ENCODE results near the gene TFB1M. TPM values are rescaled to one million over a fixed set of nuclear protein-coding genes. Genes with fewer than 3 reads are reported as not detected.
"Not testable (repeated sequence)": the region's sequence is repeated elsewhere in the genome, so short reads cannot be mapped to it uniquely, and the experiment has no call there.

Gene TFB1M
- 10 to 100 TPM; 16.0 to 18.8 (median 17.0) TPM for polyA plus RNA-seq (ENCODE audit: insufficient read length in 3 of 3)

DNA sequence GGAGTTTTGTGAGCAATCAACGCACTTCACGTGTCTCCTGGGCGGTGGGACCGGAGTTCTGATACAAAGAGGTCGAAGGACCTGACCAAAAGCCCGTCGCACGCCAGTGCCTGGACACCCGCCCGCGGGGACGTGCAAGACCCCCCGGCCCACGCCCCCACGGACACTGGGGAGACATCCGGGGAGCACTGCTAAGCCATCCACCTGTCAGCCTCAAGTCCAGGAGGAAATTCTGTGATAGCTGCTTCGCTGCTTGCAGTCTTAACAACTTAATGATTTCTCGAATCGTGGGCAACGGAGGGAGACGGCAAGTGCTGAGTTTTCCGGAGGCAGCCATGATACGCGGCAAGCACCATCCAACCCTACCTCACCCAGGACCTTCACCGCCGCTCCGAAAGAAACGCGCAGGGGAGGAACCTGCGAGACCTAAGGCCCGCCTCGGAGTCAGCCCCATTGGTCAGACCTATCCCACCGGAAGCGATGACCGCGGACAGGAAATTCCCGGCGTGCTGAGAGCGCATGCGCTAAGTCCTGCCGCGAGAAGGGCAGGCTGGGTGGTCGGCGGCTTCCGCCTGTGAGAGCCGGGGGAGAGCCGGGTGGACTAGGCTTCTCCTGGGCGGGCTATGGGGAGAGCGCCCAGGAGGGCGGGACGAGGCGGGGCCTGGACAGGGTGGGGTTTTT, at the start of gene TFB1M:
TSS of gene TFB1M (minus strand) at position 393 of the 681 bp plus-strand sequence. CDS start at position 337, 56 bp downstream.
- DNase-seq (ENCODE audit: low read depth in 3 of 3, low spot score in 2 of 3), result peak; percentile 93 to 98 (median 95)

DNA sequence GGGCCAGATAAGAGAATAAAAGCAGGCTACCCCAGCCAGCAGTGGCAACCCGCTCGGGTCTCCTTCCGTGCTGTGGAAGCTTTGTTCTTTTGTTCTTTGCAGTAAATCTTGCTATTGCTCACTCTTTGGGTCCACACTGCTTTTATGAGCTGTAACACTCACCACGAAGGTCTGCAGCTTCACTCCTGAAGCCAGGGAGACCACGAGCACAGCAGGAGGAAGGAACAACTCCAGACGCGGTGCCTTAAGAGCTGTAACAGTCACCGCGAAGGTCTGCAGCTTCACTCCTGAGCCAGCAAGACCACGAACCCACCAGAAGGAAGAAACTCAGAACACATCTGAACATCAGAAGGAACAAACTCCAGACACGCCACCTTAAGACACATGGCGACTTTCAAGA, 49.7 kb upstream of the TFB1M start:
- not testable (repeated sequence) for DNase-seq (ENCODE audit: low read depth in 3 of 3, low spot score in 2 of 3)

DNA sequence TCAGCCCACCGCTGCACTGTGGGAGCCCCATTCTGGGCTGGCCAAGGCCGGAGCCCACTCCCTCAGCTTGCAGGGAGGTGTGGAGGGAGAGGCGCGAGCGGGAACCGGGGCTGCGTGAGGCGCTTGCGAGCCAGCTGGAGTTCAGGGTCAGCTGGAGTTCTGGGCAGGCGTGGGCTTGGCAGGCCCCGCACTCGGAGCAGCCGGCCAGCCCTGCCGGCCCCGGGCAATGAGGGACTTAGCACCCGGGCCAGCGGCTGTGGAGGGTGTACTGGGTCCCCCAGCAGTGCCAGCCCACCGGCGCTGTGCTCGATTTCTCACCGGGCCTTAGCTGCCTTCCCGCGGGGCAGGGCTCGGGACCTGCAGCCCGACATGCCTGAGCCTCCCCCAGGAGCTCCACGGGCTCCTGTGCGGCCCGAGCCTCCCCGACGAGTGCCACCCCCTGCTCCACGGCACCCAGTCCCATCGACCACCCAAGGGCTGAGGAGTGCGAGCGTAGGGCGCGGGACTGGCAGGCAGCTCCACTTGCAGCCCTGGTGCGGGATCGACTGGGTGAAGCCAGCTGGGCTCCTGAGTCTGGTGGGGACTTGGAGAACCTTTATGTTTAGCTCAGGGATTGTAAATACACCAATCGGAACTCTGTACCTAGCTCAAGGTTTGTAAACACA, 48.8 kb upstream of the TFB1M start:
- DNase-seq (ENCODE audit: low read depth in 3 of 3, low spot score in 2 of 3), result not testable (repeated sequence)

DNA sequence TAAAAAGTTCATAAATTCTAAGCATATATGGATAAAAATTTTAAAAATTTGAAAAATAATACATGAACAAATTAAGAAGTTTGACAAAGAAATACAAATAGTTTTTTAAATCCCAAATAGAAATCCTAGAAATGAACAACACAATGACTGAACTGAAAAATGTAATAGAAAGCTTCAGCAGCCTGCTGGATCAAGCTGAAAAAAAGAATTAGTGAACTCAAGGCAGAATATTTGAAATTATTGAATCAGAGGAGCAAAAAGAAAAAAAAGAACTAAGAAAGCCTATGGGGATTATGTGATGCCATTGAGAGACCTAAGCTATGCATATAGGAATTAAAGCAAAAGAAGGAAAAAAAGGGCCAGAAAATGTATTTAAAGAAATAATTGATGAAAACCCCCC, 39.9 kb upstream of the TFB1M start:
- DNase-seq (ENCODE audit: low read depth in 3 of 3, low spot score in 2 of 3), result no peak

DNA sequence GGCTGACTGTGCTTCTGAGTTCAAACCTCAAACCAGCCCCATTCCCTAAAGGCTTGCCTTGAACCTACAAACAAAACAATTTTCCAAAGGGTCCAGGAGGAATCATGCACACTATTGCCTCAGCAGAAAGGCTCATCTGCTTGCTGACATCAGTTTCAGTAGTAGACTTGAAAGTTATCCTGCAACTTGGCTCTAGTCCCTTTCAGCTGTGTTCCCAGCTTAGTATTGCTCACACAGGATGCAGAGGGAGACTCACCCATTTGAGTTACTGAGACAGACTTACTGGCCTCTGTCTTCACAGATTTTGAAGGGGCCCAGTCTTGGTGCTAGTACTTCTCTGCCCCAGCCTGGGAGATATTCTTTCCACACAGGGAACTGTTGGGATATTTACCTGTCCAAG, 38.5 kb upstream of the TFB1M start:
- DNase-seq (ENCODE audit: low read depth in 3 of 3, low spot score in 2 of 3), result no peak

DNA sequence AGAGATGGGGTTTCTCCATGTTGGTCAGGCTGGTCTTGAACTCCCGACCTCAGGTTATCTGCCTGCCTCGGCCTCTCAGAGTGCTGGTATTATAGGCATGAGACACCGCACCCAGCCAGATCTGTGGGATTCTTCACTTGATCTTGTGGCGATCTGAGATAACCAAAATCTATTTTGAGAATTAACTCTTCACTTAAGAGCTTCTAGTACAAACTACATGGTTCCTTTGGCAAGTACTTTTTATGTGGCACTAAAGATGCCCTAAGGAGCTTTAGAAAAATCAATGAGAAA, 37.8 kb upstream of the TFB1M start:
- no peak for DNase-seq (ENCODE audit: low read depth in 3 of 3, low spot score in 2 of 3)

DNA sequence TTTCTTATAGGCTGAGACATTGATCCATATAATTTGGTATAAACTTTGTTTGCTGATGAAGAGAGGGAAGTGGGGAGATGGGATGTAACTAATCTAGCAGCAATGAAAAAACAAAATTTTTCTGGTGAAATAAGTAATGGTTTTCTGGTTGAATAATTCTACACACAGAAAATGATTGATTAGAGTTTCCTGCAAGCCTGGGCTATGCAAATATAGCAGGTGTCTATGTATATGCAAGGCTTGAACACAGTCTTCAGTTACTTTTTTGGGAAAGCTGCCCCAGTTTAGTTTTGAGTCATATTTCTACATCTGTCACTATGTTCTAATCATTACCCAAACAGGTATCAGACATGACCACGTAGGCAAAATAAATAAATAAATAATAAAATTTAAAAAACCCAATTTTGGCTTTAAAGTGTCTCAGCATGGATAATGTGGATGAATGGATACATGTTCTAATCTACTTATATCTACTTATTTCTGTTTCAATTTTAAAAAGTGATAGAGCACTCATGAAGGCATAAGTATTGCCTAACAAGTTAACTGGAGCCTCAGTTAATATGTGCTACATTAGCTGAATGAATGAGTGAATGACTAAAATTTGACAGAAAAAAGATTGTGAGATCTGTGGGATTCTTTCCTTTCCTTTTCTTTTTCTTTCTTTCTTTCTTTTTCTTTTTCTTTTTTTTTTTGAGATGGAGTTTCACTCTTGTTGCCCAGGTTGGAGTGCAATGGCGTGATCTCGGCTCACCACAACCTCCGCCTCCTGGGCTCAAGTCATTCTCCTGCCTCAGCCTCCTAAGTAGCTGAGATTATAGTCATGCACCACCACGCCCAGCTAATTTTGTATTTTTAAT, 37.2 kb upstream of the TFB1M start:
- no peak for DNase-seq (ENCODE audit: low read depth in 3 of 3, low spot score in 2 of 3)

DNA sequence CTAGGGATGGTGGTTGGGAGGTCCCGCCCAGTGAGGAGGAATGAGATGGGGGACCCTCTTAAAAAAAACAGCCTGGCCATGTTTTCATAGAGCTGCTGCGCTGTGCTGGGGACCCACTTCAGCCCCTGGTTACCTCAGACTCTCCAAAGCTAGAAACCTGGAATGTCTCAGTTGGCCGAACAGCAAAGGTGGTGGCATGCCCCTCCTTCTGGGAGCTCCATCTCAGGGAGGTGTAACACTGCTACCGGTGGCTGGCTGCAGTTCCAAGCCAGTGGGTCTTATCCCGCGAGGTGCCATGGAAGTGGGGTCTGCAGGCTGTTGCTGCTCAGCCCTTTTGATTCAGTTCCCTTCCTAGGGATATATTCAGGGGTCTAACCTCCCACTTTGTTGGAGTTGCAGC, 35.7 kb upstream of the TFB1M start:
- DNase-seq (ENCODE audit: low read depth in 3 of 3, low spot score in 2 of 3), result no peak

DNA sequence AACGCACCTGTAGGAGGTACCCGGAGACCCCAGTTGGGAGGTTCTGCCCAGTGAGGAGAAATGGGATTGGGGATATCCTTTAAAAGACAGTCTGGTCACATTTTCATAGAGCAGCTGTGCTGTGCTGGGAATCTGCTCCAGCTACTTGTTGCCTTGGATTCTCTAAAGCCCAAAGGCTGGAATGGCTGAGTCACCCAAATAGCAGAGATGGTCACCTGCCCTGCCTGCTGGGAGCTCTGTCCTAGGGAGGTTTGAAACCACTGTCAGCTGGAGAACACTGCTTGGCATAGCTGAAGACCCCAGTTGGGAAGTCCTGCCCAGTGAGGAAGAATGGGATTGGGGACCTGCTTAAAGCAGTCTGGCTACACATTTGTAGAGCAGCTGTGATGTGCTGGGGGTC, 34.8 kb upstream of the TFB1M start:
- no peak for DNase-seq (ENCODE audit: low read depth in 3 of 3, low spot score in 2 of 3)

DNA sequence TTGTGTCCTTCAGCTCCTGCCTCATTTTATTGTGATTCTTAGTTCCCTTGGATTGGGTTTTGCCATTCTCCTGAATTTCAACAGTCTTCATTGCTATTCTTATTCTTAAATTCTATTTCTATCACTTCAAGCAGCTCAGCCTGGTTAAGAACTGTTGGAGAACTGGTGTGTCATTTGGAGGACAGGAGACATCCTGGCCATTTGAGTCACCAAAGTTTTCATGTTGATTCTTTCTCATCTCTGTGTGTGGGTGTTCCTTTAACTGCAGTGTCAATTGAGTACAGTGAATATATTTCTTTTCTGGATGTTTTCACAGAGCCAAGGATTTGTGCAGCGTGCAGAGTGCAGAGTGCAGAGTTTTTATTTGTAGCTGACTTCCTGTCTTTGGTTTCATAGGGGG, 33.5 kb upstream of the TFB1M start:
- no peak for DNase-seq (ENCODE audit: low read depth in 3 of 3, low spot score in 2 of 3)

DNA sequence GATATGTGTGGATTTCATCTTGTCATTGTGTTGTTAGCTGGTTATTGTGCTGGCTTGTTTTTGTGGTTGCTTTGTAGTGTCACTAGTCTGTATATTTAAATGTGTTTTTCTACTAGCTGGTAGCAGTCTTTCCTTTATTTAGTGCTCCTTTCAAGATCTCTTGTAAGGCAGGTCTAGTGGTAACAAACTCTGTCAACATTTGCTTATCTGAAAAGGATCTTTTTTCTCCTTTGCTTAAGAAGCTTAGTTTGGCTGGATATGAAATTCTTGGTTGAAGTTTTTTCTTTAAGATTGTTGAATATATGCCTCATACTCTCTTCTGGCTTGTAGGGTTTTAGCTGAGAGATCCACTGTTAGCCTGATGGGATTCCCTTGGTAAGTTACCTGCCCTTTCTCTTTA, 32.7 kb upstream of the TFB1M start:
- DNase-seq (ENCODE audit: low read depth in 3 of 3, low spot score in 2 of 3), result no peak

DNA sequence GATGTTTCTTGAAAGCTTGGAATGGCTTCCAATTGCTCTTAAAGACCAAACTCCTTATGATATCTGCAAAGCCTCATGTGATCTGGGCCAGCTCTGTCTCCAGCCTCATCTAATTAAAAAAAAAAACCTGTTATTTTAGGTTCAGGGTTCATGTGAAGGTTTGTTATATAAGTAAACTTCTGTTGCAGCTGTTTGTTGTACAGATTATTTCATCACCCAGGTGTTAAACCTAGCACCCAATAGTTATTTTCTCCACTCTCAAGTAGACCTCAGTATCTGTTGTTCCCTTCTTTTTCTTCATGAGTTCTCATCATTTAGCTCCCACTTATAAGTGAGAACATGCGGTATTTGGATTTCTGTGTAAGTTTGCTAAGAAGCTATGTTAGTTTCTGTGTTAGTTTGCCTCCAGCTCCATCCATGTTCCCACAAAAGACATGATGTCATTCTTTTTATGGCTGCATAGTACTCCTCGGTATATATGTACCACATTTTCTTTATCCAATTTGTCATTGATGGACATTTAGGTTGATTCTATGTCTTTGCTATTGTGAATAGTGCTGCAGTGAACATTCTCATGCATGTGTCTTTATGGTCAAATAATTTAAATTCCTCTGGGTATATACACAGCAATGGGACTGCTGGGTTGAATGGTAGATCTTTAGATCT, 30.2 kb upstream of the TFB1M start:
- no peak for DNase-seq (ENCODE audit: low read depth in 3 of 3, low spot score in 2 of 3)

DNA sequence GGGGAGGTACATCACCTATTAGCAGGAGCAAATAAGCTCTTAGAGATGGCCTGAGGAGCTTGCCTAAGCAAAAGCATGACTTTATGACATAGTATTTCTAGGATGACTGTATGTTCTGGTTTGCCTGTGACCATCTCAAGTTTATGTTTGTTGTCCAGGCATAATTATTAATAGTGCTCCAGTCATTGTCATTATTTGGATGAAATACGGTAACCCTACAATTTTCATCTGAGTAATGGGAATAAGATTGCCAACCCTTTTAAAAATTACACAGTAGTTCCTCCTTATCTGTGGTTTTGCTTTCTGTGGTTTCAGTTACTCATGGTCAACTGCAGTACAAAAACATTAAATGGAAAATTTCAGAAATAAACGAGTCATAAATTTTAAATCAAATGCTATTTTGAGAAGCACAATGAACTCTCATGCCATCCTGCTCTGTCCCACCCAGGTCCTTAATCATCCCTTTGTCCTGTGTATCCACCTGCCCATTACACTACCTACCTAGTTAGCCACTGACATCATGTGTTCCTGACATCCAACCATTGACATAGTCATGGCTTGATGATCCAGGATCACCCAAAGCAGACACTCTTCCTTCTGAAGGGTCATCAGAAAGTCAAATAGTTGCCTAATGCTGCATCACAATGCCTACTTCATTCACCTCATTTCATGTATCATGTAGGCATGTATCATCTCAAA, 27.0 kb upstream of the TFB1M start:
- no peak for DNase-seq (ENCODE audit: low read depth in 3 of 3, low spot score in 2 of 3)

DNA sequence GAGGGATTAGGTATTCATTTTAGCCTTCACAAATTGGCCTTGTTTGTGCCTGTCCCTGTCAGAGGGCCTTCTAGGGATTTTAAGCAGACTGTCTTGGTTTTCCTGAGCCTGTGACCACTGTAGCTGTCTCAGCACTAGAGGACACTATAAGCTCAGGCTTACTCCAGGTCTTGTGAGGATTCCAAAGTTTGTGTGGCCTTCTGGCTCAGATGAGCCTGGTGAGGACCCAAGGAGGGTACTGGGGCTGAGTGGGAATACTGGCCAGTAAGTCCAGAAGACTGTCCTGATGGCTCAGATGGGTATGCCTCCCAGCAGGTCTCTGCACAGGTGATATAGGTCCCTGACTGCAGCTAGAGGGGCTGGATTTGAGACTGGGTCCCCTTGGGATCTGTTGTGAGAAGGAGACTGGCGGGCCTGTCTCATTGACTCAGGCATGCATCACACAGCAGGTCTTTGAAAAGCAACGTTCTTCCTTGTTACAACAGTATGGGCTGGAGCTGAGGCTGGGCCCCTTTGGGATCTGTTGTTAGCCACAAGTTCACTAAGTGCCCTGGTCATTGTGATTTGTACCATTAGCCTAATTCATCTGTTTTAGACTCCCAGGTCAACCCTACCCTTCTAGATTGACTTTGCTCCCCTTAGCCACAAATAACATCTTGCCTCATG, 26.3 kb upstream of the TFB1M start:
- DNase-seq (ENCODE audit: low read depth in 3 of 3, low spot score in 2 of 3), result no peak

DNA sequence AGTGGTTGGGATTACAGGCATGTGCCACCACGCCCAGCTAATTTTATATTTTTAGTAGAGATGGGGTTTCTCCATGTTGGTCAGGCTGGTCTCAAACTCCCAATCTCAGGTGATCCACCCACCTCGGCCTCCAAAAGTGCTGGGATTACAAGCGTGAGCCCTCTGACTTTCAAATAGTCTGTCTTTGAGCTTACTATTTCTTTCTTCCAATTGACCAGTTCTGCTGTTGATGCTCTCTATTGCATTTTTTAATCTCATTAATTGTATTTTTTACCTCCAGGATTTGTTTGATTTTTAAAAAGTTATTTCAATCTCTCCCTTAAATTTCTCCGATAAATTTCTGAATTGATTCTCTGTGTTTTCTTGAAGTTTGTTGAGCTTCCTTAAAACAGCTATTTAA, 25.6 kb upstream of the TFB1M start:
- DNase-seq (ENCODE audit: low read depth in 3 of 3, low spot score in 2 of 3), result not testable (repeated sequence)

DNA sequence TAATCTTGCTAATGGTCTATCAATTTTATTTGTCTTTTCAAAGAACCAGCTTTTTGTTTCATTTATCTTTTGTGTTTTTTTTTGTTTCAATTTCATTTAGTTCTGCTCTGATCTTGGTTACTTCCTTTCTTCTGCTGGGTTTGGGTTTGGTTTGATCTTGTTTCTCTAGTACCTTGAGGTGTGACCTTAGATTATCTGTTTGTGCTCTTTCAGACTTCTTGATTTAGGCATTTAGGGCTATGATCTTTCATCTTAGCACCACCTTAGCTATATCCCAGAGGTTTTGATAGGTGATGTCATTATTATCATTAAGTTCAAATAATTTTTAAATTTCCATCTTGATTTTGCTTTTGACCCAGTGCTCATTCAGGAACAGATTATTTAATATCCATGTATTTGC, 24.0 kb upstream of the TFB1M start:
- not testable (repeated sequence) for DNase-seq (ENCODE audit: low read depth in 3 of 3, low spot score in 2 of 3)

DNA sequence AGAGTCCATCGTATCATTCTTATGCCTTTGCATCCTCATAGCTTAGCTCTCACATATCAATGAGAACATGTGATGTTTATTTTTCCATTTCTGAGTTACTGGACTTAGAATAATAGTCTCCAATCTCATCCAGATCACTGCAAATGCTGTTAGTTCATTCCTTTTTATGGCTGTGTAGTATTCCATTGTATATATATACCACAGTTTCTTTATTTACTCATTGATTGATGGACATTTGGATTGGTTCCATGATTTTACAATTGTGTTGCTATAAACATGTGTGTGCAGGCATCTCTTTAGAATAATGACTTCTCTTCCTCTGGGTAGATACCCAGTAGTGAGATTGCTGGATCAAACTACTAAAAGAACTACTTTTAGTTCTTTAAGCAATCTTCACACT, 21.0 kb upstream of the TFB1M start:
- no peak for DNase-seq (ENCODE audit: low read depth in 3 of 3, low spot score in 2 of 3)

DNA sequence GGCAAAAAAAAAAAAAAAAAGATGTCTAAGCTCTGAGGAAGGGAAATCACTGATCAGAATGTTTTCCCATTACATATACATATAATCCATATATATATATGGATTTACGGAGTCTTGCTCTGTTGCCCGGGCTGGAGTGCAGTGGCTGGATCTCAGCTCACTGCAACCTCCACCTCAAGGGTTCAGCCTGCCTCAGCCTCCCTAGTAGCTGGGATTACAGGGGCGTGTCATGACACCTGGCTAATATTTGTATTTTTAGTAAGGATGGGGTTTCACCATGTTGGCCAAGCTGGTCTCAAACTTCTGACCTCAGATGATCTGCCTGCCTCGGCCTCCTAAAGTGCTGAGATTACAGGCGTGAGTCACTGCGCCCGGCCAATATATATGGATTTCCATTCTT, 19.8 kb upstream of the TFB1M start:
- DNase-seq (ENCODE audit: low read depth in 3 of 3, low spot score in 2 of 3), result not testable (repeated sequence)

DNA sequence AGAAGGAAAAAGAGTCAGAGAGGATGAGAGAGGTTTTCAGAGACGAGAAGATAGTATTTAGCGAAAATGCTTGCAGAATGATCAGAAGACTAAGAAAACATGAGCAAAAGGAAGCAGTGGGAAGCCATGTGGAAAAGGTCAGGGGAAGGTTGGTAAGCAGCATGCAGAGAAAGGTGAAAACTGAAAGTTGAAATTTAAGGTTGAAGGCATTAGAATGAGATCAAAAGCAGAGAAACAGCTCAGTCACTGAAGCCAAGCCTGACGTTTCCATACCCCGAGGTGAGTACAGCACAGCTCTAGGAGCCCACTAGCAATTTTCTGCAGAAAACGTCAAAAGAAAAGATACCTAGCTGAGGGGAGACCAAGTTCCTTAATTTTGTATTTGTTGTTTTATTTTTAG, 19.1 kb upstream of the TFB1M start:
- no peak for DNase-seq (ENCODE audit: low read depth in 3 of 3, low spot score in 2 of 3)

DNA sequence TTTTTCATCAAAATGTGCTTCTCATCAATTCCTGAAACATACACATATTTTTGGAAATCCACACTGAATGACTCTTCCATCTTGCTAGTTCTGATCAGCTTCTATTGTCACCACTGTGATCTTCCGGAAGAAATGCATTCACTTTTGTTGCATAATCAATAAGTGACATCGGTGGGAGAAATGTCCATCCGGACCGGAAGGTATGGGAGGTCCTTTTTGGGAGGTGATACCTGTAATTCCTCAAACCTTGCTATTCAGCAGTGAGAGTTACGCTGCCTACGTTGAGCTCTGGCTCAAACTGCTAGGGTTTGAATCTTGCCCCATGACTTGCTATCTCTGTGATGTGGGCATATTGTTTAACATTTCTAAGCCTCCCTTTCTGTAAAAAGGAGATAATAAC, 16.6 kb upstream of the TFB1M start:
- no peak for DNase-seq (ENCODE audit: low read depth in 3 of 3, low spot score in 2 of 3)

Measured in right renal cortex interstitium (tissue), 3 donors.